Activated CD4-positive, alpha-beta T cell treated with anti-CD3 and anti-CD28 coated beads for 36 hours (primary cell): ENCODE data around the gene PTPRQ. TPM values are rescaled to one million over a fixed set of nuclear protein-coding genes. Genes with fewer than 3 reads are reported as not detected.

Experiments
- ATAC-seq: fragments of 200-7000 bp; cut with Tn5 transposase; one replicate; pipeline ENCODE4 v1.10.0; 2021; ENCODE audit warnings: mild to moderate bottlenecking, moderate library complexity
- CTCF ChIA-PET: fragments of 350-600 bp; sonication (Branson Sonifier 250); formaldehyde crosslinking; loops from one replicate; lab custom pipeline; 2021; ENCODE audit warnings: antibody characterized with exemption; lab: Charles Lee
- POLR2A ChIA-PET: fragments of 350-600 bp; sonication (Branson Sonifier 250); formaldehyde crosslinking; loops from one replicate; lab custom pipeline; 2021; ENCODE audit warnings: antibody characterized with exemption, inconsistent platforms; lab: Charles Lee
- DNase-seq: peaks from one replicate; pipeline ENCODE4 v3.0.0-alpha.2; 2020
- H3K27ac Mint-ChIP-seq: one replicate; pipeline ENCODE4 v1.8.0; 2021; ENCODE audit warnings: mixed read lengths
- H3K27me3 Mint-ChIP-seq: one replicate; pipeline ENCODE4 v1.8.0; 2021; ENCODE audit warnings: mixed read lengths
- H3K36me3 Mint-ChIP-seq: one replicate; pipeline ENCODE4 v1.8.0; 2021; ENCODE audit warnings: low read depth, mixed read lengths
- H3K4me1 Mint-ChIP-seq: one replicate; pipeline ENCODE4 v1.8.0; 2021; ENCODE audit warnings: mixed read lengths
- H3K4me3 Mint-ChIP-seq: one replicate; pipeline ENCODE4 v1.8.0; 2021; ENCODE audit warnings: mild to moderate bottlenecking, moderate library complexity, mixed read lengths
- H3K9me3 Mint-ChIP-seq: one replicate; pipeline ENCODE4 v1.8.0; 2021; ENCODE audit warnings: low read depth, mixed read lengths
- intact Hi-C, 2 experiments: fragments of 100-400 bp; cut with DNase I in 1 of 2; cut with micrococcal nuclease in 1 of 2; formaldehyde crosslinking; loops; one replicate each; pipeline versions ENCODE4 v1.14.2 to v1.15.1; 2022 to 2024; cut with DNase I, micrococcal nuclease
- total RNA-seq, 2 experiments: library from RNA; stranded (reverse); gene quantifications; one replicate each; pipeline ENCODE4 v1.2.3, GENCODE V29; 2021

Gene PTPRQ
- total RNA-seq, 2 experiments from 2014 or later = not detected

DNA sequence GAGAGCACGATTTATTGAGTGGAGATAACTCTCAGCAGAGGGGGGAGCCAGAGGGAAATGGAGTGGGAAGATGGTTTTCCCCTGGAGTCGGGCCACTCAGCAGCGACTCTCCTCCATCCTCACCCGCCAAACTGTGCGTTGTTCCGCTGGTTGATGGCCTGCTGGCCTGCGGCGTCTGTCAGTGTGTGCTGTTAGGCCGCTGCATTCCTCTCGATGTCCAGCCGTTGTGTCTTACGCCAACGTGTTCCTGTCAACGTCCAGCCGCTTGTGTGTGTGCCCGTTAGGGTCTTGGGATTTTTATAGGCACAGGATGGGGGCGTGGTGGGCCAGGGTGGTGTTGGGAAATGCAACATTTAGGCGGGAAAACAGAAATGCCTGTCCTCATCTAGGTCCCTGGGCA lies 69.2 kb downstream of the PTPRQ start:
- H3K9me3 Mint-ChIP-seq = peaks cover 10% of the 10 kb centered on the region
- intact Hi-C loops = no loop called here
- H3K4me3 Mint-ChIP-seq = no peak overlapping the region
- DNase-seq (no peak), ATAC-seq (no peak)
- H3K4me1 Mint-ChIP-seq = no peaks in the 10 kb centered on the region
- POLR2A ChIA-PET = no interaction called here
- CTCF ChIA-PET = no interaction called here
- H3K27ac Mint-ChIP-seq = no peak overlapping the region
- H3K36me3 Mint-ChIP-seq = no peaks in the 10 kb centered on the region
- no peaks in the 10 kb centered on the region for H3K27me3 Mint-ChIP-seq

DNA sequence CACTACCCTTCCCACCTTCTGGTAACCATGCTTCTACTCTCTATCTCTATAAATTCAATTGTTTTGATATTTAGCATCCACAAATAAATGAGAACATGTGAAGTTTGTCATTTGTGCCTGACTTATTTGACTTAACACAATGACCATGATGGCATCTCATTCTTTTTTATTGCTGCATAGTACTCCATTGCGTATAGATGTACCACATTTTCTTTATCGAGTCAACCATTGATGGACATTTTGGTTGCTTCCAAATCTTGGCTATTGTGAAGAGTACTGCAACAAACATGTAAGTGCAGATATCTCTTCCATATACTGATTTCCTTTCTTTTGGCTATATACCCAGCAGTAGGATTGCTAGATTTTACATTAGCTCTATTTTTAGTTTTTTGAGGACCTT lies 73.6 kb downstream of the PTPRQ start:
- DNase-seq (no peak), ATAC-seq (no peak)
- intact Hi-C loops = no loop called here
- H3K27ac Mint-ChIP-seq = no peak overlapping the region
- no peak overlapping the region for H3K4me3 Mint-ChIP-seq
- ChIA-PET CTCF (no interaction called here), POLR2A (no interaction called here)
- H3K9me3 Mint-ChIP-seq = peaks cover 14% of the 10 kb centered on the region
- no peaks in the 10 kb centered on the region for H3K4me1 Mint-ChIP-seq
- no peaks in the 10 kb centered on the region for H3K36me3 Mint-ChIP-seq
- no peaks in the 10 kb centered on the region for H3K27me3 Mint-ChIP-seq

DNA sequence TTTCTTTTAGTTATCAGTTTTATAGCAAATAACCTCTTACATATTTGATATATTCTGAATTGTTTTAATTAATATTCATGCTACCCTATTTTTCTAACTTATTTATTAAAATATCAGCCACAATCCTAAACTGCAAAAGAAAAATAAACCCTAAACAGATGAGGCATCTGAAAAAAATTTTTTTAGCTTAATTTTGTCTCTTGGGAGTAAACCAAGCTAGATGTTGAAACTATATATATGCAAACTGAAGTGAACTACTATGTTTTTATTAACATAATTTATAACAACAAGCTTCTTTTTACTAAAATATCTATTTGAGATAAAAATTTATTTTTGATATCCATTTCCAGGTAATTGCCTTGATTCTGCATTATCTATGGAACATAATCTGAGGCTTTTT lies 87.6 kb downstream of the PTPRQ start:
- Mint-ChIP-seq H3K4me1 (no peaks in the 10 kb centered on the region), H3K27ac (no peak overlapping the region), H3K36me3 (no peaks in the 10 kb centered on the region), H3K27me3 (no peaks in the 10 kb centered on the region), H3K9me3 (no peaks in the 10 kb centered on the region), H3K4me3 (no peak overlapping the region)
- intact Hi-C loops = no loop called here
- no peak for DNase-seq
- ATAC-seq = no peak
- POLR2A ChIA-PET = no interaction called here
- CTCF ChIA-PET = interaction anchor here (1.2 kb wide), 1 partner anchor 9 kb away, joined by 3 read pairs; no protein-coding TSS in a partner anchor

DNA sequence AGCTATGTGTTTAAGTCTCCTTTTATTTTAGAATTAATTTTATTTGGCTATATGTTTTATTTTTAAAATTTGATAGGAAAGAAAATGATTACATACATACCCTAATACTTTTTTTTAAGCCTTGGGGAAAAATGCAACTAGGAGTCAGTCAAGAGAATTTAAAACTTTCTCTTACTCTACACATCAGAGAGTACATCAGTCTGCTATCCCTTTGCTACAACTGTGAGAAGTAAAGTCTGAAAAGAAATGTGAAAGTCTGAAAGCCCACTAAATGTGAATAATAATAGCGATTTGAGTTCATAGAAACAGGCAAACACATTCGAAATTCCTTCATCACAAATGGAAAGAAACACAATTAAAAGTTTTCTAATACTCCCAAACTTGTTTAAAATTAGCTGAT lies 95.0 kb downstream of the PTPRQ start:
- H3K27me3 Mint-ChIP-seq = no peaks in the 10 kb centered on the region
- ChIA-PET POLR2A (no interaction called here), CTCF (no interaction called here)
- DNase-seq (no peak), ATAC-seq (no peak)
- no peaks in the 10 kb centered on the region for H3K36me3 Mint-ChIP-seq
- H3K4me1 Mint-ChIP-seq = no peaks in the 10 kb centered on the region
- no peaks in the 10 kb centered on the region for H3K9me3 Mint-ChIP-seq
- H3K4me3 Mint-ChIP-seq = no peak overlapping the region
- no peak overlapping the region for H3K27ac Mint-ChIP-seq
- intact Hi-C loops = no loop called here

DNA sequence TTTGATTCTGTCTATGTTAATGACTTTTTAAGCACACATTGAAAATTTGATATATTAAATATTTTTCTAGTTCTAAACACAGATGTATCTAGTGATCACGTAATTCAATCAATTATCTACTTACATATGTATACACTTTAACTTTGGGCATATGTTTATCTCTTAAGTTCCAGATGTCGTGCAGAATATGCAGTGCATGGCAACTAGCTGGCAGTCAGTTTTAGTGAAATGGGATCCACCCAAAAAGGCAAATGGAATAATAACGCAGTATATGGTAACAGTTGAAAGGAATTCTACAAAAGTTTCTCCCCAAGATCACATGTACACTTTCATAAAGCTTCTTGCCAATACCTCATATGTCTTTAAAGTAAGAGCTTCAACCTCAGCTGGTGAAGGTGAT lies 105.3 kb downstream of the PTPRQ start:
- no peak for ATAC-seq
- Mint-ChIP-seq H3K27me3 (no peaks in the 10 kb centered on the region), H3K4me3 (no peak overlapping the region), H3K9me3 (peaks cover 1% of the 10 kb centered on the region), H3K36me3 (no peaks in the 10 kb centered on the region), H3K4me1 (no peaks in the 10 kb centered on the region), H3K27ac (no peak overlapping the region)
- POLR2A ChIA-PET = no interaction called here
- intact Hi-C loops = no loop called here
- no peak for DNase-seq
- CTCF ChIA-PET = interaction anchor here (0.5 kb wide), 1 partner anchor 1158 kb away, joined by 4 read pairs; no protein-coding TSS in a partner anchor

DNA sequence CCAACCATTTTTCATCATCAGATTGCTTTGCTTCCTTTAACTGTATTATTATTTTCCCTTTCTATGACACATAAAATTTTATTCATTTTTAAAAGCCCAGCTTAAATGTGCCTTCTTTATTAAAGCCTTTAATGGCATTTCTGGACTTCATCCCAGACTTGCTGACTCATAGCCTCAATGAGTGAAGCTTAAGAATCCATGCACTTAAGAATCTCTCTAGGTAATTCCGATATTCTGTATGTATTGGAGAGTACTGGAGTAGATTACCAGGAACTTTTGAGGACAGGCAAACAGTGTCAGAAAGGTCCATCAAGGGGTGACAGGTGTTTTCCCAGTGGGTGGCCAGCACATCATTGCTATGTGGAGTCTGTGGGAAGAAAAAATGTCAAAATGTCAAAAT lies 107.9 kb downstream of the PTPRQ start:
- no peaks in the 10 kb centered on the region for H3K27me3 Mint-ChIP-seq
- intact Hi-C loops = no loop called here
- no peak overlapping the region for H3K27ac Mint-ChIP-seq
- ATAC-seq = no peak
- ChIA-PET POLR2A (no interaction called here), CTCF (no interaction called here)
- no peaks in the 10 kb centered on the region for H3K4me1 Mint-ChIP-seq
- H3K9me3 Mint-ChIP-seq = peaks cover 1% of the 10 kb centered on the region
- DNase-seq = no peak
- no peaks in the 10 kb centered on the region for H3K36me3 Mint-ChIP-seq
- H3K4me3 Mint-ChIP-seq = no peak overlapping the region

DNA sequence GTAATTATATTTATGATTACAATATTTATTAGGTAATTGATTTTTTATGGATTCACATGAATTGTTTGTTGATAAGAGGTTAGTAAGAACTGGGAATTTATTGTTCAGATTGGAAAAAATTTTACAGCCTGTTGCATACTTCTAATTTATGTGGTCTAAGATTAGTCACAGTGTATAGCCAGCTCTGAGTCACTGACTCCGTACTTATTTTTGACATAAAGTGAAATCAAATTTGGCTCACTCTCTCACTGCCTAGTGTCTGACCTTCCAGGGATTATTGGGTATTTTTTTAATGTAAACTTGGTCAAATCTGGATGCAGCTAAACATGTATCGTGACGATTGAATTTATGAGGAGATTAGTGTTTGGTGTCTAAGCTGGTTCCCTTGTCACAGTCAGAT lies 109.3 kb downstream of the PTPRQ start:
- no peak overlapping the region for H3K27ac Mint-ChIP-seq
- intact Hi-C loops = no loop called here
- no peak for DNase-seq
- CTCF ChIA-PET = no interaction called here
- H3K4me1 Mint-ChIP-seq = no peaks in the 10 kb centered on the region
- H3K9me3 Mint-ChIP-seq = peaks cover 1% of the 10 kb centered on the region
- POLR2A ChIA-PET = no interaction called here
- ATAC-seq = no peak
- no peaks in the 10 kb centered on the region for H3K36me3 Mint-ChIP-seq
- no peak overlapping the region for H3K4me3 Mint-ChIP-seq
- H3K27me3 Mint-ChIP-seq = no peaks in the 10 kb centered on the region

DNA sequence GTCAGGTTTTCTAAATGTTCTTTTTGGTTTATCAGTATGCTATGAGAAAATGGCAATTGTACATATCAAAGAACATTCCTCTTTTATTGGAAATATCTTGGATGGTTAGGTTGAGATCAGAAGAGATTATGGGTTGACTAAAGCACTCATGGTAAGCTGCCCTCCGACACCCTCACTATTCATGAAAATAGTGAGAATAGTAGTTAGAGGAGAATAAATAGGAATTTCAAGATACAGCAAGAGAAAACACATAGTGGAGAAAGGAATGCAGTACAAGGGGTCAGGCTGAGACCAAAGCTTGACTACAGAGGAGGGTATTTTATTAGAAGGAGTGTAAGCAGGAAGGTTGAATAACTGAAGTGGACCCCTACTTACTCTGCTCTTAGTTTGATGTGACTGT lies 112.5 kb downstream of the PTPRQ start:
- Mint-ChIP-seq H3K9me3 (peaks cover 1% of the 10 kb centered on the region), H3K27ac (no peak overlapping the region), H3K4me1 (no peaks in the 10 kb centered on the region), H3K4me3 (no peak overlapping the region), H3K36me3 (no peaks in the 10 kb centered on the region), H3K27me3 (no peaks in the 10 kb centered on the region)
- CTCF ChIA-PET = no interaction called here
- intact Hi-C loops = no loop called here
- POLR2A ChIA-PET = no interaction called here
- DNase-seq (no peak), ATAC-seq (no peak)

DNA sequence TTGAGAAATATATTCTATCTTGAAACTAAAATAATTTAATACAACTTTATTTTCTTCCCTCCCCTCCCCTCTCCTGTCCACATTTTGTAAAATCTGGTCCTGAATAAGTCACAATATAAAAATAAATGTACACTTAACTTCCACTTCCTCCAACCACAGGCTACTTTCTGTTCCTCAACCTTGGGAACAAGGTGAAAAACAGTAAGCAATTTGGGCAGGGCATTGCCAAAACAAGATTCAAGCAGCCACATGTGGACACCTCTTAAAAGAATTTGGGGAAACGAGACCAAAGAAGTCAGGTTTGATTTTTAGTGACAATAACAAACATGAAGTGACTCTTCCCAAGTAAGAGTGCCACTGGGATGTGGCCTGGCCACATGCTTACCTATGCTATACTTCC lies 115.7 kb downstream of the PTPRQ start:
- DNase-seq = no peak
- no peaks in the 10 kb centered on the region for H3K4me1 Mint-ChIP-seq
- ChIA-PET POLR2A (no interaction called here), CTCF (interaction anchor here (0.6 kb wide), 1 partner anchor 33 kb away, joined by 3 read pairs; no protein-coding TSS in a partner anchor)
- H3K27me3 Mint-ChIP-seq = no peaks in the 10 kb centered on the region
- intact Hi-C loops = no loop called here
- H3K9me3 Mint-ChIP-seq = no peaks in the 10 kb centered on the region
- no peak overlapping the region for H3K27ac Mint-ChIP-seq
- H3K36me3 Mint-ChIP-seq = no peaks in the 10 kb centered on the region
- ATAC-seq = no peak
- H3K4me3 Mint-ChIP-seq = no peak overlapping the region

DNA sequence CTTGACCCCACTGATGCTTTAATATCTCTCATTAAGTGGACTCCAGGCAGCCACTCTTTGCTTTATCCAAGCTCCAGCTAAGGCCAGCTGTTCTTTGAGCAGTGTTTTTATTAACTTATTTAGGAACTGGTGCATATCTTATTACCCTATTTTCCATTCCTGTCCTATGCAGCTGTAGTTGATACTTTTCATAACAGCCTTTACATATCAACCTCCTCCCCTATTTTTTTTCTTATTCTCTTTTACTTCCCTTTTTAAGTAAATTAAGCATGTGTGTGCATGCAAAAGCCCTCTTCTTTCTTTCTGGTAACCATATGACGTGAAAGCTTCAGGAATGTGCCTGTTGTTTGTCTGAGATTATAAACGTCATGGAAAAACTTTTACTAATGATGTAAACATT lies 121.2 kb downstream of the PTPRQ start:
- H3K36me3 Mint-ChIP-seq = no peaks in the 10 kb centered on the region
- intact Hi-C loops = no loop called here
- ChIA-PET POLR2A (no interaction called here), CTCF (no interaction called here)
- H3K27ac Mint-ChIP-seq = no peak overlapping the region
- H3K9me3 Mint-ChIP-seq = no peaks in the 10 kb centered on the region
- no peak overlapping the region for H3K4me3 Mint-ChIP-seq
- H3K4me1 Mint-ChIP-seq = no peaks in the 10 kb centered on the region
- no peak for ATAC-seq
- H3K27me3 Mint-ChIP-seq = no peaks in the 10 kb centered on the region
- no peak for DNase-seq

DNA sequence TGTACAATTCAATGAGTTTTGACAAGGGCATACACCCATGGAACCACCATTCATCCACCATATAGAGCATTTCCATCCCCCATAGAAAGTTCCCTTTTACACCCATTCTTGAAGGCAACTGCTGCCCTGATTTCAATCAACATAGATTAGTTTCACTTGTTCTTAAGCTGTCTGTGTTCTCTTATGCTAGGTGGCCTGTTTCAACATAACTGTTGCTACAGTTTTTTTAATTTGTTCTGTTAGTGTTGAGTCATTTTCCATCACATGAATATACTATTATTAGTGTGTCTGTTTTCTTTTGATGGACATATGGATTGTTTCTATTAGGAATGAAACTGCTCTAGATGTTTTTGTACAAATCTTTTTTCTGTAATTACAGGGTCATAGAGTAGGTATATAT lies 123.4 kb downstream of the PTPRQ start:
- ChIA-PET CTCF (interaction anchor here (1.0 kb wide), 1 partner anchor 9 kb away, joined by 4 read pairs; no protein-coding TSS in a partner anchor), POLR2A (no interaction called here)
- H3K27ac Mint-ChIP-seq = no peak overlapping the region

DNA sequence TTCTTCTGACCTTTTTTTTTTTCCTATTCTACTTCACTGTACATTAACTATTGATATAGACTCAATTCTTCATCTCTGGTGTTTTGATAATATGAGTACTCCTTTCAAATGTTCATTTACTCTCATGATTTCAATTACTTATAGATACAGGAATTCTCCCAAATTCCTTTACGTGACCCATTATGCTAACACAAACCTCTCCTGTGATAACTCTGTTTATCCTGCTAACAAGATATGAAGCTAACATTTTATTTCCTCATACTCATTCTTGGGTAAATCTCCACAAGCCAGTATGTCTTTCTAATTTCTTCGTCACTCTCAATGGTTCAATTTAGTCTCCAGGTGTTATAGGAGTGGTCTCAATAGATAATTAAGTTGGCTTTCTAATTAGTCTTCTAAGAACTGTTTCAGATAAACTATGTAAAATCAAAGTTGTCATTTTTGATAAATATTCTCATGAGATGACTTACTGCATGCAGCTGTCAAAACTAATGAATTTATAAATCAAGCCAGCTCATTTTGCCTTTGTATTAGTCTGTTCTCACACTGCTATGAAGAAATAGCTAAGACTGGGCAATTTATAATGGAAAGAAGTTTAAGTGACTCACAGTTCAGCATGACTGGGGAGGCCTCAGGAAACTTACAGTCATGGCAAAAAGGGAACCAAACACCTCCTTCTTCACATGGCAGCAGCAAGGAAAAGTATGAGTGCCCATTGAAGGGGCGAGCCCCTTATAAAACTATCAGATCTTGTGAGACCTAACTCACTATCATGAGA lies 132.8 kb downstream of the PTPRQ start:
- peaks cover 5% of the 10 kb centered on the region for H3K9me3 Mint-ChIP-seq
- ChIA-PET POLR2A (no interaction called here), CTCF (no interaction called here)
- intact Hi-C loops = no loop called here
- no peaks in the 10 kb centered on the region for H3K27me3 Mint-ChIP-seq
- H3K4me1 Mint-ChIP-seq = no peaks in the 10 kb centered on the region
- ATAC-seq = no peak
- no peak for DNase-seq
- no peak overlapping the region for H3K27ac Mint-ChIP-seq
- H3K36me3 Mint-ChIP-seq = no peaks in the 10 kb centered on the region
- H3K4me3 Mint-ChIP-seq = no peak overlapping the region

More for the DNA sequence above, 123.4 kb downstream of the PTPRQ start:
- DNase-seq (no peak), ATAC-seq (no peak)
- Mint-ChIP-seq H3K36me3 (no peaks in the 10 kb centered on the region), H3K4me1 (no peaks in the 10 kb centered on the region), H3K4me3 (no peak overlapping the region), H3K9me3 (no peaks in the 10 kb centered on the region), H3K27me3 (no peaks in the 10 kb centered on the region)
- intact Hi-C loops = no loop called here
